Stimulated activated naive CD4-positive, alpha-beta T cell (primary cell): ENCODE data around the gene RCL1.
"Not testable (repeated sequence)": the region's sequence is repeated elsewhere in the genome, so short reads cannot be mapped to it uniquely, and the experiment has no call there.

Experiments
- DNase-seq, 6 experiments: peaks; one replicate each; lab custom pipeline; 2025; lab: John Stamatoyannopoulos, UW

RCL1 gene

DNA sequence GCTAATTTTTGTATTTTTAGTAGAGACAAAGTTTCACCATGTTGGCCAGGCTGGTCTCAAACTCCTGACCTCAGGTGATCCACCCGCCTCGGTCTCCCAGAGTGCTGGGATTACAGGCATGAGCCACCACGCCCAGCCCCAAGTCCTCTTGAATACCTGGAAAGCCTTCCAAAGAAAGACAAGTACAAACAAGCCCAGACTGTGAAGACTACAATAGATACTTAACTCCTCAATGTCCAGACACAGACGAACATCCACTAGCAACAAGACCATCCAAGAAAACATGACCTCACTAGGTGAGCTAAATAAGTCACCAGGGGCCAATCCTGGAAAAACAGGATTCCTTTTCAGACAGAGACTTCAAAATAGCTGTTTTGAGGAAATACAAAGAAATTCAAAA lies 9.6 kb upstream of the RCL1 start:
- DNase-seq = not testable (repeated sequence)

DNA sequence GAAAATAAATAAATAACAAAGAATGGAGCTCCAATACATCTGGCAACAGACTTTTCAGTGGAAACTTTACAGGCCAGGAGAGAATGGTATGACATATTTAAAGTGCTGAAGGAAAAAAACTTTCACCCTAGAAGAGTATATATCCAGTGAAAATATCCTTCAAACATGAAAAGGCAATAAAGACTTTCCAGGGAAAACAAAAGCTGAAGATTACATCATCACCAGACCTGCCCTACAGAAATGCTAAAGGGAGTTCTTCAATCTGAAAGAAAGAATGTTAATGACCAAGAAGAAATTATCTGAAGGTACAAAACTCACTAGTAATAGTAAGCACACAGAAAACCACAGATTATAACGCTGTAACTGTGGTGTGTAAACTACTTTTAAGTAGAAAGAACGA lies 8.3 kb upstream of the RCL1 start:
- no peak for DNase-seq

DNA sequence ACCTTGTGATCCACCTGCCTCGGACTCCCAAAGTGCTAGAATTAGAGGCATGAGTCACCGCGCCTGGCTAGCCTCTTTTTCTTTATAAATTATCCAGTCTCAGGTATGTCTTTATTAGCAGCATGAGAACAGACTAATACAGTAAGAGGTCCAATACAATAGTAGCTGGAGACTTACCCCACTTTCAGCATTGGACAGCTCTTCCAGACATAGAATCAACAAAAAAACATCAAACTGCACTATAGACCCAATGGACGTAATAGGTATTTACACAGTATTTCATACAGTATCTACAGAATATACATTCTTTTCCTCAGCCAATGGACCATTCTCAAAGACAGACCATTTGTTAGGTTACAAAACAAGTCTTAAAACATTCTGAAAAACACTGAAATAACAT lies 6.1 kb upstream of the RCL1 start:
- no peak for DNase-seq

DNA sequence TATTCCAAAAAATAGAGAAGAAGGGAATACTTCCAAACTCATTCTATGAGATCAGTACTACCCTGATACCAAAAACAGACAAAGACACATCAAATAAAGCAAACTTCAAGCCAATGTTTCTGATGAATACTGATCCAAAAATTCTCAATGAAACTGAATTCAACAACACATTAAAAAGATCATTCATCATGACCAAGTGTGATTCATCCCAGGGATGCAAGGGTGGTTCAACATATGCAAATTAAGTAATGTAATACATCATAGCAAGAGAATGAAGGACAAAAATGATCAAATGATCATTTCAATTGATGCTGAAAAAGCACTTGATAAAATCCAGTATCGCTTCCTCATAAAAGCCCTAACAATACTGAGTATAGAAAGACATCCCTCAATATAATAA lies 4.9 kb upstream of the RCL1 start:
- DNase-seq = no peak

DNA sequence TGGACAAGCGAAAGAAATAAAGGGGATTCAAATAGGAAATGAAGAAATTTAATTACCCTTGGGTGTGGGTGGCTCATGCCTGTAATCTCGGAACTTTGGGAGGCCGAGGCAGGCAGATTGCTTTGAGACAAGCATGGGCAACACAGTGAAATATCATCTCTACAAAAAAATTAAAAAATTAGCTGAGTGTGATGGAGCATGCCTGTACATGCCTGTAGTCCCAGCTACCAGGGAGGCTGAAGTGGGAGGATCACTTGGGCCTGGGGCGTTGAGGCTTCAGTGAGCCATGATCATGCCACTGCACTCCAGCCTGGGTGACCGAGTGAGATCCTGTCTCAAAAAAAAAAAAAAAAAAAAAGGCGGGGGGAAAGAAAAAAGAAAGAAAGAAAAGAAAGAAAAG lies 4.0 kb upstream of the RCL1 start:
- DNase-seq = no peak

DNA sequence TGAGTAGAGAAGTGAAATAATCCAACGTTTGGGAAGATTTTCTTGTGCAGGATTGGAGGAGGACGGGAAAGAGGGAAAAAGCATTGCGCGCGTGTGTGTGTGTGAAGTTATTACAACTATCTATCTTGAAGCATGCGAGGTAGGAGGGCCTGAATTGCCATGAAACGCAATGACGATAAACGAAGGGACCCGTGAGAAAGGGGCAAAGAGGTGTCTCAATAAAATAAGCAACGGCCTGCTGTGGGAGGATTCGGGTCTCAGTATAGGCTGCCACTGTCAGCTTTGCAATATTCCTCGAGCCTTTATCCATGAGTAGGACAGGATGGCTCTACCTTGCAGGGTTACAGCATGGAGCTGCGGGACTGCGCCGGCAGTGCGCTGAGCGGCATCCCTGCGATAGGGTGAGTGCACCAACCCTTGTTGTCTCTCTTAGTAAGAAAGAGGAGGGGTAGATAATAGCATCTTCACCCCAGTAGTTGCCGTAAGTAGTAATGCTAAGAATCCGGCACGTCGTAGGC lies 631 bp upstream of the RCL1 start:
- DNase-seq = no peak

DNA sequence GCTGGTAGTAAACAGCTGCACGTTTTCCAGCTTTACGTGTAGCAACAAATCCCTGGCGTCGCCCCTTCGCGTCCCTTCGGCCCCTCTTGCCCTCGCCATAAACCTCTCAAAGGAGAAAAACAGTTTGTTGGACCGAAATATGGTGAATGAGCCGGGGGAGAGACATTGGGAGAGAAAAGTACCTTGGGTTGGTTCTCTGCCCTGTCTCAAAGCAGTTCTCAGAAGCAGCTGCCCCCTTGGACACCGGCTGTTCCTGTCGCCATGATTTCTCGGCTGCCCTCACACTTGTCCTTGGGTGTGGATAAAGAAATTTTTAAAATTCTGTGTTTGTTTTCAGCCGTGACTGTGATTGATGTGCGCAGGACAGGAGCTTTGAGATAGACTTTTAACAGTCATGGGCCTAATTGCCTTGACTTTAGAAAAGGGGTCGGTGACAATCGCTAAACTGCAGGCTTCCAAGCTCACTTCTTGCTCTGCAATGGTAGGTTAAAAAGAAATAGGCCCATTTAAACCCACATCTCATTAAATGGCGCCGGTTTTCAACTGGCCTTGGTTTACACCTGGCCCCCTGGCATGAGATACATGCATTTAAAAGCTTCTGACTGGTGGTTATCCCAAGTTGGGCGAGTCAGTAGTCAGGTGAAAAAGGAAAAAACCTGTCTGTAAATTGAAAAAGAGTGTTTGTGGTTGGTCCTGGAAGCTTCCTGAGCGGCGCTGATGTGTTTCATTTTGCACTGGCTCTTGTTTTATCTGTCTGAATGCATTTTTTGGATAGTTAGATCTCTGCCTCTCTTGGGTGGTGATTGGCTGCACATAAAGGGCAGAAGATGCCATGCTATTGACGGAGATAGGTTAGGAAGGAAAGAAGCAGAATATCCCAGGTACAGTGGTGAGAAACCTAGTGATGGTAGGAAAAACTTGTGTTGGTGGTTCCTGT lies 983 bp downstream of the RCL1 start:
- DNase-seq = peak in 2 of 6 experiments; percentile 11 to 34

DNA sequence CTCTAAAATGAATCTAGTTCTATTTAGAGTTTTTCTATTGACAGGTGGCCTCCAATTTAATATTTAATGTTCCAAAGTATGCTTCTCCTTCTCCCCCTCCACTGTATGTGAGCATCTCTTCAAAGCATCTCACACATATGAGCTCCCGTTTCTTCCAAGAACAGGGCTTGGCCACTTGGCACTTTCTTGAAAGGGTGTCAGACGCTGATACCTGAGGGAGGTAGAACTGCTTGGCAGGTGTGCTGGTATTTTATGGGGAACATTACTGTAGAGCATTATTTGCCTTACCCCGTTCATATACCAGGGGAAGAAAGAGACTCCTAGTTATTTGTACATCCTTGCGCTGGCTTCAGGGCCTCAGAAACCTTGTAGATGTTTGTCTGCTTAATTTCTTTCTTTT lies 1.9 kb downstream of the RCL1 start:
- DNase-seq = no peak

DNA sequence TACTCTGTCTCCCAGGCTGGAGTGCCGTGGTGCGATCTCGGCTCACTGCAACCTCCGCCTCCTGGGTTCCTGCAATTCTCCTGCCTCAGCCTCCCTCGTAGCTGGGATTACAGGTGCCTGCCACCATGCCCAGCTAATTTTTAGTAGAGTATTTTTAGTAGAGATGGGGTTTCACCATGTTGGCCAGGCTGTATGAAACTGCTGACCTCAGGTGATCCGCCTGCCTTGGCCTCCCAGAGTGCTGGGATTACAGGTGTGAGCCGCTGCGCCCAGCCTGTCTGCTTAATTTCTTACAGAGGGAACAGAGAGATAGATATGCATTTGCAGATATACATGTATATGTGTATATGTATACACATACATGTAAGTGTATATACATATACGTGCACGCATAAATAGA lies 2.4 kb downstream of the RCL1 start:
- not testable (repeated sequence) for DNase-seq

DNA sequence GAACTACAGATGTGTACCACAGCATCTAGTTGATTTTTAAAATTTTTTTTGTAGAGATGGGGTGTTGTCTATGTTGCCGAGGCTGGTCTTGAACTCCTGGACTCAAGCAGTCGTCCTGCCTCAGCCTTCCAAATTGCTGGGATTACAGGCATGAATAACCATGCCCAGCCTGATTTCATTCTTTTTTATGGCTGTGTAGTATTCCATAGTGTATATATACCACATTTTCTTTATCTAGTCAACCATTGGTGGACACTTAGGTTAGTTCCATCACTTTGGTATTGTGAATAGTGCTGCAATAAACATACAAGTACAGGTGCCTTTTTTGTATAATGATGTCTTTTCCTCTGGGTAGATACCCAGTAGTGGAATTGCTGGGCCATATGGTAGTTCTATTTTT lies 3.8 kb downstream of the RCL1 start:
- DNase-seq = no peak

DNA sequence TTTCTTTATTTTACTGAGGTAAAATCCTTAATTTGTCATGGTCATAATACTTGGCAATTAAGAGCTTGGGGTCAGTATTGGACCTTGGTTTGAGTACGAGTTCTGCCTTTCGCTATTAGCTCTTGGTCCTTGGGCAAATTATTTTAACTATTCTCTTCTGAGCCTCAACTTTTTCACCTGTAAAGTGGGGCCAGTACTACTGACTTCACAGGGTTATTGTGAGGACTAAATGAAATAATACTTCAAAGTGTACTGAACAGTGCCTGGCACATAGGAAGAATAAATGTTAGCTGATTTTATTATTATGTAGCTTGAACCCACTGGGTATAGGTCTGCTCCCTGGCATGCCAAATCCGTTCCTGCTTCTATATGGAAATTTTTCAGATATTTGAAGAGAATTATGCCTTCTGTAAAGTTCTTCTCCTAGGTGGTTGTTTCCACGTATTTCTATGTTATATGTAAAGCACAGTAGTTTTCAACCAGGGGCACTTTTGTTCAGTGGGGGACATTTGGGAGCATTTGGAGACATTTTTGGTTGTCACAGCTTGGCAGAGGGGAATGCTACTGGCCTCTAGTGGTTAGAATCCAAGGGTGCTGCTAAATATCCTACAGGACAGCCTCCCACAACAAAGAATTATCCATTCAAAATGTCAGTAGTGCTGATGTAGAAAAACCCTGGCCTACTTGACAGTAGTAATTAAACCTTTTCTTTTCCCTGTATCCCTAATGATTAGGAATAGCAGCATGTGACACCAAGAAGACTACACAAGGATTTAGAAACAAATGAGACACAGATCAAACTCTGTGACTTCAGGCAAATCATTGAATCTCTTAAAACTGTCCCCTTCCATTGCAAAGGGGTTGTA lies 4.5 kb downstream of the RCL1 start:
- DNase-seq = peak in 1 of 6 experiments; percentile 13

DNA sequence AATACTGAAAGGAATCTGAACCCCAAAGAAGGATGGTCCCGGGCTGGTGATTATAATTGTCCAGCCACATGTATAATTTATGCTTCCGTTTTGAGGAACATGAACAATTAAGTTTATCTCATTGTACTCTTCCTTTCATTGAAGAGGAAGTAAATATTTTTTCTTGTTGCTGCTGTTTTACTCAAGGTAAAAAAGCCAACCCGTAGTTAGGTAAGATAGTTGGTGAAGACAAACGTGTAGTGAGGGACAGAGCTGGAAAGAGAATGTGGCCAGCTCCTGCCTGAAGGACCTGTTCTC lies 5.1 kb downstream of the RCL1 start:
- no peak for DNase-seq

DNA sequence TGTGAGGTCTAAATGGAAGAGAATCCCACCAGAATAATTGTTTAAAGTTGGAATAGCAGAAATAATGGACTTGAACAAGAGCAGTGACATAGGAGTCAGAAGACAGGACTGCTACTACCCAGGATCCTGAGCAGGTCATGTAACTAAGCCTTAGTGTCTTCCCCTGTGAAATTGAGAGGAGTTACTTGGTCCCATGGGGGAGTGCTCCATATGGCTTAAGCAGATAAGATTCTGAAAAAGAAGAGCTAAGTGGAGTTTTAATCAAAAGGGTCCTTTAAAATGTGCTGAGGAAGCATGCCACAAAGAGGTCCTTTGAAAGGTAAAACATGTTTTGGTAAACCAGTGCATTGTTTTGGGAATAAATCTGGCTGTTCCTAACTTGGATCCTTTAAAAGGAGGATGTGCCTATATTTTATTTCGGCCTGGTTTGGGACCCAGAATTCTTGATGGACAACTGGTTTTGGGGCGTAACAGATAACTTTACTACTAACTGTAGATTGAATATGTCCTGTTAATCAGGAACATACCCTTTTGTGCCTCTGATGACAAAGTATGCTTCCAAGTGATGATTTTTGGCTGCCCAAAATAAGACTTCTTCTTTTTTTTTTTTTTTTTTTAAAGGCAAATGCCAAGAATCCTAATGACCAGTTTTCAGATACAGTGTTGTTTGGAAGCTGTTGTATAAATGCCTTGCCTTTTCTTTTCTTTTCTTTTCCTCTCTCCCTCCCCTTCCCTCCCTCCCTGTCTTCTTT lies 5.7 kb downstream of the RCL1 start:
- DNase-seq = no peak

DNA sequence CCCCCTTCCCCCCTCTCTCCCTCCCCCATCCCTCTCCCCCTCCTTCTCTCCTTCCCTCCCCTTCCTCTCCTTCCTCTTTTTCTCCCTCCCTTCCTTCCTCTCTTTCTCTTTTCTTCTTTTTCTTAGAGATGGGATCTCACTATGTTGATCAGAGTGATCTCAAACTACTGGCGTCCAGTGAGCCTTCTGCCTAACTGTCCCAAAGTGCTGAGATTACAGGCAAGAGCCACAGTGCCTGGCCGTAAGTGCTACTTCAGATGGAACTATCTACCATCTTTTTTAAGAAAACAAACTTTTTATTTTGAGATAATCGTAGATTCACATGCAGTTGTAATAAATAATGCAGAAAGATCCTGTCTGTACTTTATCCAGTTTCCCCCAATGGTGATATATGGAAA lies 6.3 kb downstream of the RCL1 start:
- no peak for DNase-seq

DNA sequence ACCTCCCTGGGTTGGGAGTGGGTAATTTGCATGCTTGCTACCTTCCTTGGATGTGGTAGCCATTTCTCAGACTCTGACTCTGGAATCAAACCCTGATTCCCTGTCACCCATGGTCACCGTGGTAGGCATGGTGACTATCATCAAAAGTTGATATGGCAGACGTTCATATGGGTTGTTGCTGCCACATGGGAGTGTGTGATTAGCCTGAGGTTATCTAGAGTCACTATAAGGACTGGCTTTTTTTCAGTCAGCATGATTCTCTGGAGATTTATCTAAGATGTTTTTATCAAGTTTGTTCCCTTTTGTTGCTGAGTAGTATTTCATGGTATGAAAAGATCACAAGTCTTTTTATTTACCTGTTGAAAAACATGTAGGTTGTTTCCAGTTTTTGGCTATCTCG lies 7.0 kb downstream of the RCL1 start:
- DNase-seq = no peak

DNA sequence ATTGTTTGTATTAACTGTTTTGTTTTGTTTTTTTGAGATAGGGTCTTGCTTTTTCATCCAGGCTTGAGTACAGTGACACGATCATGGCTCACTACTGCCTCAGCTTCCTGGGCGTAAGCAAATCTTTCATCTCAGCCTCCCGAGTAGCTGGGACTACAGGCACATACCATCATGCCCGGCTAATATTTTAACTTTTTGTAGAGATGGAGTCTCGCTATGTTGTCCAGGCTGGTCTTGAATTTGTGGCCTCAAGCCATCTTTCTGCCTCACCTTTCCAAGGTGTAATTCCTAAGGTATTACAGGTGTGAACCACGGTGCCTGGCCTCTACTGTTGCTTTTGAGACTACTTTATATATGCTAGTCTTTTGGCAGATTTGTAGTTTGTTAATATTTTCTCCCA lies 8.4 kb downstream of the RCL1 start:
- no peak for DNase-seq

DNA sequence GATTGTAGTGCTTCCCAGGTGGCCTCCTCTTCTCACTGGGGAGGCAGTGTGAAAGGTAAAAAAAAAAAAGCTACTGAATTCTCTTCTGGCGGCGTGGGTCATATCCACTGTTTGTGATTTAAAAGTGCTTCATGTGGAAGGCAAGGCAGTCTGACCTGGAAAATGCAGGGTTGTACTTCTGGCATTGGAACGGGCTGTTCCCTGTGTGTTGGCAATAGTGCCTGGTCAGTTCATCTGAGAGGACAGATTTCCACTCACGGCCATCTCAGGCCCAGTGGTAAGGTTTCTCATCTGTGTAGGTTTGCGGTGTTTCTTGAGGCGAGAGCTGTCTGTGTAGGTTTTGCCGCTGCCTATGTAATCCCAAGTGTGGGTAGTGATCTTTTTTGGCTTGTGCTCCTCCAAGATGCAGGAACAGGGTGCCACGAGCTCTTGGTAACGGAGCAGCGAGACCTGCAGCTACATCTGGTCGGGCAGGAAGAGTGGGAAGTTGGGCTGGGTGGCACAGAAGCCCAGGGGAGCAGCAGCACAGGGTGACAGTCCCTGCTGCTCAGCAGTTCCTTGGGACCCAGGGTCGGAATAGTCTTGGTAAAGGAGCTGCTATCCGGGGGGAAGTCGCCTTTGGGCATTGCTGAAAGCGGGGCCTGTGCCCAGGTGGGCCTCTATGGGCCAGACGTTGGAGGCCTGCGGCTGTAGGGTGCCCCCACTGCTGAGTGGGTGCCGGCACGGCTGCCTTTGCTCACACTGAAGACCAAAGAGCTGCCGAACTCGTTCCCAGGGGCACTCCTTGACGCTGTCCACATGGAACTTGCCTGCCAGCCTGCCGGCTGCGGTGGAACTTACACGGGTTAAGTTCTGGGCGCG lies 11.2 kb downstream of the RCL1 start:
- DNase-seq = no peak

DNA sequence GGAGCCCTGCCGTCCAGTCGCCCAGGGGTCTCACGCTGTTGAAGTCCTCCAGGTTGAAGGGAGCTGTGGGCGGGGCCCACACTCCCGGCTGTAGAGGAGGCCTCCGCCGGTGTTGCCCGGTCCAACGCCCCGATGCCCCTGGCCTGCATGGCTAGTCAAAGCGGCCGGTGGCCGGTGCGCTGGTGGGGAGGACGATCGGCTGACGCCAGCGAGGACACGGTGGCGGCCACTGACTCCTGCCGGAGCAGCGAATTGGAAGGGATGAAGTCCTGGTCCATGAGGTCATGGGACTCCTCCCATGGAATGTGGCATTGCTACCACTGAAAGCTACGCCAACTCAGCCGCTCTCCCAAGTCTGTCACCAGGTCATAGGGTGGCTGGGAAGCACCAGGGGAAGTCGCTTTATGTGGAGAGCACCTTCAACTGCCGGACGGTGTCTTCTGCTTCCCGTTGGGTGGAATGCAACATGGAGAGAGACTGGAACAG lies 11.8 kb downstream of the RCL1 start:
- DNase-seq = no peak

DNA sequence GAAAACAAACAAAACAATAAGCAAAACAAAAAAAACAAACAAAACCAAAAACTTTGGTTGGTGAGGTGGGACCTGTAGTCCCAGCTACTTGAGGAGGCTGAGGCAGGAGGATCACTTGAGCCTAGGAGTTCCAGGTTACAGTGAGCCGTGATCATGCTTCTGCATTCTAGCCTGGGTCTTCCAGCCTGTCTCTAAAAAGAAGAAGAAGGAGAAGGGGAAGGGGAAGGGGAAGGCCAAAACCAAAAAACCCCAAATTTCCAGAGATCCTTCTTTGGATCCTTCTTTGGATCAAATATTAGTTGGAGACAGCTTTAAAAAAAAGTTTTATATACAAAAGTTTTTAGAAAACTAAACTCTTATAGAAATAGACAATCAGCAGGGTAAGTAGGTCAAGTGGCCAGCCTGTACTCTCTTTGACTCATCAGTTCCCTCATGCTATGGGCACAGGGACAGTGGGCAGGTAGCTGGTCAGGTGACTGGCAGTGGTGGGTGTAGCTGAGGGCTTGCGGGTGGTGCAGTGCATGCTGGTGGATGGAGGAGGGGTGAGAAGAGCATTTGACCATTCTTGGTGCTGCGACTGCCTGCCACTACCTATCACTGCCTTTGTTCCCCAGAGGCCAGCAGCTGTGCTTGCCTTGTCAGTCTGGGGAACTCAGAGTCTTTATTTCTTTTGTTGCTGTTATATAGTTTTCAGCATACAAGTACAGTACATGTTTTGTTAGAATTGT lies 12.6 kb downstream of the RCL1 start:
- no peak for DNase-seq

DNA sequence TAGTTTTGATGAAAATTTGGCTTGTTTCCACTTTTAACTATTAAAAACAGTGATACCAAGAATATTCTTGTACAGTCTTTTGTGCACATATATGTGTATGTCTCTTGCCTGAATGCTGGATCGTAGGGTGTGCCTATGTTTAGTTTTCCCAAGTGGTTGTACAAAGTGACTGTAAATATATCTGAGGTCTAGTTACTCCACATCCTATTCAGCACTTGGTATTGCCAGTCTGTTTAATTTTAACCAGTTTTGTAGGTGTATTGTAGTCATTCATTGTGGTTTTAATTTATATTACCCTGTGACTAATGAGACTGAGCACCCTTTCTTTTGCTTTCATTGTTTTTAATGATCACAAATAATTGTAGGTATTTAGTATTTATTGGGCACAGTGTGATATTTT lies 17.8 kb downstream of the RCL1 start:
- DNase-seq = no peak

DNA sequence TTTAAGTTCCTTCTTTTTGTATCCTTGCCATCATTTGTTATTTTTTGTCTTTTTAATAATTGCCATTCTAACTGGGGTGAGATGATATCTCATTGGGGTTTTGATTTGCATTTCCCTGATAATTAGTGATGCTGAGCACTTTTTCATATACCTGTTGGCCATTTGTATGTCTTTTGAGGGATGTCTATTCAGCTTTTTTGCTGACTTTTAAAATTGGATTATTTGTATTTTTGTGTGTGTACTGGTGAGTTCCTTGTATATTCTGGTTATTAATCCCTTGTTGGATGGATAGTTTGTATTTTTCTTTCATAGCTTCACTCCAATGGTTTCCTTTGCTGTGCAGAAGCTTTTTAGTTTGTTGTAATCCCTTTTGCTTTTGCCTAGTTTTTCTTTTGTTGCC lies 19.1 kb downstream of the RCL1 start:
- DNase-seq = no peak
